GM21529 (cell line): ENCODE results near the gene NDNF.

Source experiments
- ATAC-seq: cut with Tn5 transposase; IDR thresholded peaks from one replicate; pipeline ENCODE4 v1.9.1; 2021; ENCODE audit not compliant: unreplicated experiment

The NDNF gene

GRCh38 chr4:121015421-121015820 is 56.9 kb downstream of the NDNF start:
- no peak for ATAC-seq

- ATAC-seq = no peak
Observed at GRCh38 chr4:121014544-121014943, 57.8 kb downstream of the NDNF start.

- ATAC-seq = no peak
Observed at GRCh38 chr4:121011780-121012340, 60.5 kb downstream of the NDNF start.

- no peak for ATAC-seq
Observed at GRCh38 chr4:121011138-121011537, 61.2 kb downstream of the NDNF start.

- ATAC-seq = no peak
Observed at GRCh38 chr4:121009578-121010478, 62.5 kb downstream of the NDNF start.

GRCh38 chr4:121007660-121008059 is 64.7 kb downstream of the NDNF start:
- ATAC-seq = no peak

GRCh38 chr4:121003863-121004262 is 68.5 kb downstream of the NDNF start:
- no peak for ATAC-seq

- no peak for ATAC-seq
Observed at GRCh38 chr4:120995266-120996010, 76.9 kb downstream of the NDNF start.

- ATAC-seq = no peak
Observed at GRCh38 chr4:120994521-120994920, 77.8 kb downstream of the NDNF start.

- no peak for ATAC-seq
Observed at GRCh38 chr4:120991885-120992284, 80.5 kb downstream of the NDNF start.

GRCh38 chr4:120990246-120990645 is 82.1 kb downstream of the NDNF start:
- no peak for ATAC-seq
